ENCODE data around the gene MYMK. TPM values are rescaled to one million over a fixed set of nuclear protein-coding genes. Genes with fewer than 3 reads are reported as not detected.

Gene MYMK
- total and polyA plus RNA-seq, 2 of the 13 experiments (the other 11 are each of a cell fraction or from before 2014, with no cell fraction given): not detected

DNA sequence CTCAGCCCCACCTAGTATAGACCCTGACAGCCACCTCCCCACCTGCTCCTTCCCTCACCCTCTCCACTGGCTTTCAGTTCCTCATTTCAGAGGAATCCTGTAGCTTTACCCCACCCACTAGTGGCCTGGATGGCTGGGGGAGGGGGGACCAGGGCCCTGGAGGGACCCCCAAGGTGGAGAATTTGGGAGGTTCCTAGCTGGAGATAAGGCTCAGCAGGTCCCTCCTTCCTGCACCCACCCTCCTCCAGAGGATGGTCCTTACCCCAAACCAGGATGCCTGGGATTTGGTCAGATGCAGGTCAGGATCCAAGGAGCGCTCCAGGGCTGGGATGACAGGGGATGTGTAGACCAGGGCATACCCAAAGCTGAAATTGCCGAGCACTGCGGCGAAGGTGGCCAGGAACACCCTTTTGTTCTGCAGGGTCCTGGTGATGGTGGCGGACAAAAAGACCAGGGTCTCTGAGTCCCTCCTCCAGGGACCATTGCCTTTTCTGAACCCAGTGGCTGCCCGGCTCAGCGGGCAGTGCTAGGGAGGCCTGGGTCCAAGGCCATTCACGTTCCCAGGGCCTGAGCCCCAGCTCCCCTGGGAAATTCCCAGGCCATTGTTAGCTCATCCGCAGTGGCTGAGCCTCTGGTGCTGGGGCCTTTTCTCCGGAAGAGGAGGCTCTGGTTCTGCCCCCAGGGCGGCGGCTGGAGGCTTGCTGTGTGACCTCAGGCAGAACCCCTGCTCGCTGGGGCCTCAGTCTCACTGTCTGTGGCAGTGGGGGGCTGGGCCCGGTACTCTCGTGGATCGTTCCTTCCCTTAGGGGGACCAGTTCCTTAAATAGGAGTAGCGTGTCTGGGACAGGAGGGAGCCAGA is 46.5 kb downstream of the MYMK start (continued):
- TF ChIP-seq, protein P1, sequence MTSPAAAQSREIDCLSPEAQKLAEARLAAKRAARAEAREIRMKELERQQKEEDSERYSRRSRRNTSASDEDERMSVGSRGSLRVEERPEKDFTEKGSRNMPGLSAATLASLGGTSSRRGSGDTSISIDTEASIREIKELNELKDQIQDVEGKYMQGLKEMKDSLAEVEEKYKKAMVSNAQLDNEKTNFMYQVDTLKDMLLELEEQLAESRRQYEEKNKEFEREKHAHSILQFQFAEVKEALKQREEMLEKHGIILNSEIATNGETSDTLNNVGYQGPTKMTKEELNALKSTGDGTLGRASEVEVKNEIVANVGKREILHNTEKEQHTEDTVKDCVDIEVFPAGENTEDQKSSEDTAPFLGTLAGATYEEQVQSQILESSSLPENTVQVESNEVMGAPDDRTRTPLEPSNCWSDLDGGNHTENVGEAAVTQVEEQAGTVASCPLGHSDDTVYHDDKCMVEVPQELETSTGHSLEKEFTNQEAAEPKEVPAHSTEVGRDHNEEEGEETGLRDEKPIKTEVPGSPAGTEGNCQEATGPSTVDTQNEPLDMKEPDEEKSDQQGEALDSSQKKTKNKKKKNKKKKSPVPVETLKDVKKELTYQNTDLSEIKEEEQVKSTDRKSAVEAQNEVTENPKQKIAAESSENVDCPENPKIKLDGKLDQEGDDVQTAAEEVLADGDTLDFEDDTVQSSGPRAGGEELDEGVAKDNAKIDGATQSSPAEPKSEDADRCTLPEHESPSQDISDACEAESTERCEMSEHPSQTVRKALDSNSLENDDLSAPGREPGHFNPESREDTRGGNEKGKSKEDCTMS (CRISPR knock-in tag; conservative IDR thresholded peaks at IDR 0.05): no peak
- TF ChIP-seq, protein P2, sequence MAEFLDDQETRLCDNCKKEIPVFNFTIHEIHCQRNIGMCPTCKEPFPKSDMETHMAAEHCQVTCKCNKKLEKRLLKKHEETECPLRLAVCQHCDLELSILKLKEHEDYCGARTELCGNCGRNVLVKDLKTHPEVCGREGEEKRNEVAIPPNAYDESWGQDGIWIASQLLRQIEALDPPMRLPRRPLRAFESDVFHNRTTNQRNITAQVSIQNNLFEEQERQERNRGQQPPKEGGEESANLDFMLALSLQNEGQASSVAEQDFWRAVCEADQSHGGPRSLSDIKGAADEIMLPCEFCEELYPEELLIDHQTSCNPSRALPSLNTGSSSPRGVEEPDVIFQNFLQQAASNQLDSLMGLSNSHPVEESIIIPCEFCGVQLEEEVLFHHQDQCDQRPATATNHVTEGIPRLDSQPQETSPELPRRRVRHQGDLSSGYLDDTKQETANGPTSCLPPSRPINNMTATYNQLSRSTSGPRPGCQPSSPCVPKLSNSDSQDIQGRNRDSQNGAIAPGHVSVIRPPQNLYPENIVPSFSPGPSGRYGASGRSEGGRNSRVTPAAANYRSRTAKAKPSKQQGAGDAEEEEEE (CRISPR knock-in tag; IDR thresholded peaks at IDR 0.05; ENCODE audit: borderline replicate concordance): no peak
- no peak for TF ChIP-seq RFX5 (IDR thresholded peaks at IDR 0.05; ENCODE audit: low read depth, low read length)
- TF ChIP-seq ZKSCAN8 (CRISPR knock-in tag; IDR thresholded peaks at IDR 0.05; ENCODE audit: borderline replicate concordance): no peak
- TF ChIP-seq, protein P3, sequence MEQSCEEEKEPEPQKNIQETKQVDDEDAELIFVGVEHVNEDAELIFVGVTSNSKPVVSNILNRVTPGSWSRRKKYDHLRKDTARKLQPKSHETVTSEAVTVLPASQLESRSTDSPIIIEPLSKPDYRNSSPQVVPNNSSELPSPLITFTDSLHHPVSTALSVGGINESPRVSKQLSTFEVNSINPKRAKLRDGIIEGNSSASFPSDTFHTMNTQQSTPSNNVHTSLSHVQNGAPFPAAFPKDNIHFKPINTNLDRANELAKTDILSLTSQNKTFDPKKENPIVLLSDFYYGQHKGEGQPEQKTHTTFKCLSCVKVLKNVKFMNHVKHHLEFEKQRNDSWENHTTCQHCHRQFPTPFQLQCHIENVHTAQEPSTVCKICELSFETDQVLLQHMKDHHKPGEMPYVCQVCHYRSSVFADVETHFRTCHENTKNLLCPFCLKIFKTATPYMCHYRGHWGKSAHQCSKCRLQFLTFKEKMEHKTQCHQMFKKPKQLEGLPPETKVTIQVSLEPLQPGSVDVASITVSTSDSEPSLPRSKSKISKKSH (CRISPR knock-in tag; IDR thresholded peaks at IDR 0.05; ENCODE audit: borderline replicate concordance): no peak
- TF ChIP-seq NR2F6 (IDR thresholded peaks at IDR 0.05): no peak
- TF ChIP-seq NR2F6 (CRISPR knock-in tag; IDR thresholded peaks at IDR 0.05): peak; percentile 68
- TF ChIP-seq, protein P4, sequence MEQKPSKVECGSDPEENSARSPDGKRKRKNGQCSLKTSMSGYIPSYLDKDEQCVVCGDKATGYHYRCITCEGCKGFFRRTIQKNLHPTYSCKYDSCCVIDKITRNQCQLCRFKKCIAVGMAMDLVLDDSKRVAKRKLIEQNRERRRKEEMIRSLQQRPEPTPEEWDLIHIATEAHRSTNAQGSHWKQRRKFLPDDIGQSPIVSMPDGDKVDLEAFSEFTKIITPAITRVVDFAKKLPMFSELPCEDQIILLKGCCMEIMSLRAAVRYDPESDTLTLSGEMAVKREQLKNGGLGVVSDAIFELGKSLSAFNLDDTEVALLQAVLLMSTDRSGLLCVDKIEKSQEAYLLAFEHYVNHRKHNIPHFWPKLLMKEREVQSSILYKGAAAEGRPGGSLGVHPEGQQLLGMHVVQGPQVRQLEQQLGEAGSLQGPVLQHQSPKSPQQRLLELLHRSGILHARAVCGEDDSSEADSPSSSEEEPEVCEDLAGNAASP (CRISPR knock-in tag; IDR thresholded peaks at IDR 0.05; ENCODE audit: borderline replicate concordance): no peak
- no peak for TF ChIP-seq ZBTB3 (CRISPR knock-in tag; IDR thresholded peaks at IDR 0.05; ENCODE audit: borderline replicate concordance, low read depth)
- TF ChIP-seq, protein P5, sequence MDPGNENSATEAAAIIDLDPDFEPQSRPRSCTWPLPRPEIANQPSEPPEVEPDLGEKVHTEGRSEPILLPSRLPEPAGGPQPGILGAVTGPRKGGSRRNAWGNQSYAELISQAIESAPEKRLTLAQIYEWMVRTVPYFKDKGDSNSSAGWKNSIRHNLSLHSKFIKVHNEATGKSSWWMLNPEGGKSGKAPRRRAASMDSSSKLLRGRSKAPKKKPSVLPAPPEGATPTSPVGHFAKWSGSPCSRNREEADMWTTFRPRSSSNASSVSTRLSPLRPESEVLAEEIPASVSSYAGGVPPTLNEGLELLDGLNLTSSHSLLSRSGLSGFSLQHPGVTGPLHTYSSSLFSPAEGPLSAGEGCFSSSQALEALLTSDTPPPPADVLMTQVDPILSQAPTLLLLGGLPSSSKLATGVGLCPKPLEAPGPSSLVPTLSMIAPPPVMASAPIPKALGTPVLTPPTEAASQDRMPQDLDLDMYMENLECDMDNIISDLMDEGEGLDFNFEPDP (CRISPR knock-in tag; conservative IDR thresholded peaks at IDR 0.05): no peak
- TF ChIP-seq, protein P6, sequence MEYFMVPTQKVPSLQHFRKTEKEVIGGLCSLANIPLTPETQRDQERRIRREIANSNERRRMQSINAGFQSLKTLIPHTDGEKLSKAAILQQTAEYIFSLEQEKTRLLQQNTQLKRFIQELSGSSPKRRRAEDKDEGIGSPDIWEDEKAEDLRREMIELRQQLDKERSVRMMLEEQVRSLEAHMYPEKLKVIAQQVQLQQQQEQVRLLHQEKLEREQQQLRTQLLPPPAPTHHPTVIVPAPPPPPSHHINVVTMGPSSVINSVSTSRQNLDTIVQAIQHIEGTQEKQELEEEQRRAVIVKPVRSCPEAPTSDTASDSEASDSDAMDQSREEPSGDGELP (IDR thresholded peaks at IDR 0.05; ENCODE audit: borderline replicate concordance, low read depth): no peak
- TF ChIP-seq, protein P7, sequence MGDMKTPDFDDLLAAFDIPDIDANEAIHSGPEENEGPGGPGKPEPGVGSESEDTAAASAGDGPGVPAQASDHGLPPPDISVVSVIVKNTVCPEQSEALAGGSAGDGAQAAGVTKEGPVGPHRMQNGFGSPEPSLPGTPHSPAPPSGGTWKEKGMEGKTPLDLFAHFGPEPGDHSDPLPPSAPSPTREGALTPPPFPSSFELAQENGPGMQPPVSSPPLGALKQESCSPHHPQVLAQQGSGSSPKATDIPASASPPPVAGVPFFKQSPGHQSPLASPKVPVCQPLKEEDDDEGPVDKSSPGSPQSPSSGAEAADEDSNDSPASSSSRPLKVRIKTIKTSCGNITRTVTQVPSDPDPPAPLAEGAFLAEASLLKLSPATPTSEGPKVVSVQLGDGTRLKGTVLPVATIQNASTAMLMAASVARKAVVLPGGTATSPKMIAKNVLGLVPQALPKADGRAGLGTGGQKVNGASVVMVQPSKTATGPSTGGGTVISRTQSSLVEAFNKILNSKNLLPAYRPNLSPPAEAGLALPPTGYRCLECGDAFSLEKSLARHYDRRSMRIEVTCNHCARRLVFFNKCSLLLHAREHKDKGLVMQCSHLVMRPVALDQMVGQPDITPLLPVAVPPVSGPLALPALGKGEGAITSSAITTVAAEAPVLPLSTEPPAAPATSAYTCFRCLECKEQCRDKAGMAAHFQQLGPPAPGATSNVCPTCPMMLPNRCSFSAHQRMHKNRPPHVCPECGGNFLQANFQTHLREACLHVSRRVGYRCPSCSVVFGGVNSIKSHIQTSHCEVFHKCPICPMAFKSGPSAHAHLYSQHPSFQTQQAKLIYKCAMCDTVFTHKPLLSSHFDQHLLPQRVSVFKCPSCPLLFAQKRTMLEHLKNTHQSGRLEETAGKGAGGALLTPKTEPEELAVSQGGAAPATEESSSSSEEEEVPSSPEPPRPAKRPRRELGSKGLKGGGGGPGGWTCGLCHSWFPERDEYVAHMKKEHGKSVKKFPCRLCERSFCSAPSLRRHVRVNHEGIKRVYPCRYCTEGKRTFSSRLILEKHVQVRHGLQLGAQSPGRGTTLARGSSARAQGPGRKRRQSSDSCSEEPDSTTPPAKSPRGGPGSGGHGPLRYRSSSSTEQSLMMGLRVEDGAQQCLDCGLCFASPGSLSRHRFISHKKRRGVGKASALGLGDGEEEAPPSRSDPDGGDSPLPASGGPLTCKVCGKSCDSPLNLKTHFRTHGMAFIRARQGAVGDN (CRISPR knock-in tag; IDR thresholded peaks at IDR 0.05): peak; percentile 65
- no peak for TF ChIP-seq ZNF17 (CRISPR knock-in tag; IDR thresholded peaks at IDR 0.05)
